GM19240 (cell line): ENCODE measurements around the gene TGFBR2.
"Not testable (repeated sequence)": the region's sequence is repeated elsewhere in the genome, so short reads cannot be mapped to it uniquely, and the experiment has no call there.

ENCODE experiments used
- DNase-seq: peaks from one replicate; pipeline ENCODE4 v3.0.0; 2011; ENCODE audit warnings: low spot score; ENCODE audit not compliant: insufficient read length

The TGFBR2 gene

GRCh38 chr3:30619318-30619717 is 12.9 kb downstream of the TGFBR2 start:
- DNase-seq, result no peak

GRCh38 chr3:30620402-30621360 is 14.3 kb downstream of the TGFBR2 start:
- no peak for DNase-seq

- no peak for DNase-seq
Observed at GRCh38 chr3:30621576-30621975, 15.2 kb downstream of the TGFBR2 start.

DNA sequence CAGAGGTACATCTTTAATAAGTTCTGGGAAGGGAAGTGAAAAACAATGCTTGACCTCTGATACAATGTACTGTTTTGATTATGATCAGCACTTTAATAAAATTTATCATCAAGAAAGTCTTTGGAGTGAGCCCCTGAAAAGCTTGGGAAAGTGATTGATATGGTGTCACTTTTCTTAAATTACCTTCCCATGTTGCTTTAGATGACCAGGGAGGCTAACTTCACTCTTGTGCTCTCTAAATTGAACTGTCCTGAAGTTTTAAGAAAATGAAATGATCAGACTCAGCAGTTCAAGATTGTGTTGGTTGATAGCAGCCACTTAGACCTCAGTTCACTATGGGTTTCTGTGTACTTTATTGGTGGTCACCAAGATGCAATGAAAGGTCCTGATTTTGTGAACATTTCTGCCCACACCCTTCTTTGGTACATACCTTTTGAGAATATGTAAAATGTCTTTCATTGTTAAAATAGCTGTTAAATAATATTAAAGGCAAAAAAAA is 15.7 kb downstream of the TGFBR2 start:
- DNase-seq, result no peak

- DNase-seq, result no peak
Observed at GRCh38 chr3:30622790-30623189, 16.4 kb downstream of the TGFBR2 start.

DNA sequence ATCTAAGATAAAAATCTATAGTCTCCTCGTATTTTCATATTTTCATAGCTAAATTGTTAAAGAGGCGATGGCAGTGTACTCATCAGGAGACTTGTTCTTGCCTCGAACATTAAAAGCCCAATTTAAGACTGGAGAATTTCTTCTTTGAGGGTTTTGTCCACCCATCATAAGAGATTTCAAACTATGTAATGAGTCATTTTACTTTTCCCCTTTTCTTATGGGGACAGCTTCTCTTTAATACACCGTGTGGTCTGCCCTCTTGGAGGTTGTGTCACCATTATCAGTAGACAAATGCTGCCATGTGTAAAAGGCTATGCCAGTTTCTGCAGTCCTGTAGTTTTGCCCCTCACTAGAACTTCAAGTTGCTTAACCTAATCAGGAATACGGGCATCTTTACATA is 16.9 kb downstream of the TGFBR2 start:
- DNase-seq, result no peak

DNA sequence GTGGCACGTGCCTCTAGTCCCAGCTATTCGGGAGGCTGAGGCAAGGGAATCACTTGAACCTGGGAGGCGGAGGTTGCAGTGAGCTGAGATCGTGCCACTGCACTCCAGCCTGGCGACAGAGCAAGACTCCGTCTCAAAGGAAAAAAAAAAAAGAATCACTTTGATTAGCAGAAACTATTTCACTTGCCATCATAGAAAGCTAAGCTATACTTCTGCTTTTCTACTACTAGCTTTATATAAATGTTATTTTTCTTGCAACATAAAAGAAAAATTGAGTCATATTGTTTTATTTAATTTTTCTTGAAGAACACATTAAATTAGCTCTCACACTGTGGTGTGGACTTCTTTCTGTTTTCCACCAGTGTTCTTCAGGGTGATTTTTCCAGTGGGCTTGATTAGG is 18.1 kb downstream of the TGFBR2 start:
- not testable (repeated sequence) for DNase-seq

- no peak for DNase-seq
Observed at GRCh38 chr3:30625541-30626438, 19.4 kb downstream of the TGFBR2 start.

DNA sequence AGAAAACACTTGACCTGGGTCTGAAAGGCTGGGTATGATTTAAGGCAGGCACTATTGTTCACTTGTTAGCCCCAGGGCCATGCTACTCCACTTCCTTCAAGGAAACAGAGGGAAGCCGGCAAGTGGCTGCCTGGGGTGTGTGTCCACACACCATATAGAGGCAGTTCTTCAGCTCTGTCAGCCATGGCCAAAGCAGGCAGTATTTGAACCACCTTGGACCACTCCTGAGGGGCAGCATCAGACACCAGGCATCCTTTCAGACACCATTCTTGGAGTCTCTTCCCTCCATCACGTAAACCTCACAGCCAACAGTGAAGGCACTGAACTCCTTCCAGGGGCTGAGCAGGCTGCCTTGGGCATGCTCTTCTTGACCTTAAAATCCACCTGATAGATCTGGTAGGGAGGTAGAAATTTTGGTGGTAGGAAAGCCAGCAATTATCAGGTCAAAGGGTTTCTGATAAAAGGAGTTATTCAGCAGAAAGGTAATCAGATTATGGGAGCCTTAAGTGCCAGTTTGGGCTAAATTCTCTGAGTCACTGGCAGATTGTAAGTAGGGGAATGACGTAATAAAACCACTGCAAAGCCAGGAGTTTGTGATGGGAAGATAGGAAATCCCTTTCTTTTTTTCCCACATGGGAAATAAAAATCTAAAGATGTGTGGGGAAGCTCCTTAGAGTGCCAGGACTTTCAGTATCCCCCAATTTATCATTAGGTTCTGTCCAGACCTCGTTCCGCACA is 20.2 kb downstream of the TGFBR2 start:
- no peak for DNase-seq

GRCh38 chr3:30628205-30628900 is 22.0 kb downstream of the TGFBR2 start:
- no peak for DNase-seq

DNA sequence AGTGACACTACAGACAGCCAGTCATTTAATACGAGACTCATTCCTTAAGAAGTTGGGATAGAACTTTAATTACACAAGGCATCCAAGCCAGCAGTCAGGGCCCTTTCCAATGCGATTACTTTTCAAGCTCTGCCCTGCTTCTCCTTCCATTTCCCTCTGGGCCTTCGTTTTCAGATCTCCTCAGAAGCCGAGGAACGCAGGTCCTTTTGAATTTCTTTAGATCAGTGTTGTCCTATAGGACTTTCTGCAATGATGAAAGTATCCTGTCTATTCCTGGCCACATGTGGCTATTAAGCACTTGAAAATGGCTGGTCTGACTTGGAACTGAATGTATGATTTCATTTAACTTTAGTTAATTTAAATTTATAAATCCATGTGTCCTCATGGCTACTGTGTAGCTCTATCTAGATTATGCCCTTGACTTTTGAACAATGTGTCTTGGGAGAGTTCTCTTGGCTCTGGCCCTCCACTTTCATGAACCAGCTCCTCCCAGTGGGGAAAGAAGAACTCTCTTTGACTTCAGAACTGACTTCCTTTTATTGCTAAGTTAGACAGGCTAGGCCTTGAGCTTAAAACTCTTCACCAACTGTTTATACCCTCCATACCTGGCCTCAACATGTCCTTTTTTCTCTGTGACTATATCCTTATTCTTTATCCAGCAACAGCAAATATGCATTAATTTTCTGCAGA is 22.6 kb downstream of the TGFBR2 start:
- no peak for DNase-seq

DNA sequence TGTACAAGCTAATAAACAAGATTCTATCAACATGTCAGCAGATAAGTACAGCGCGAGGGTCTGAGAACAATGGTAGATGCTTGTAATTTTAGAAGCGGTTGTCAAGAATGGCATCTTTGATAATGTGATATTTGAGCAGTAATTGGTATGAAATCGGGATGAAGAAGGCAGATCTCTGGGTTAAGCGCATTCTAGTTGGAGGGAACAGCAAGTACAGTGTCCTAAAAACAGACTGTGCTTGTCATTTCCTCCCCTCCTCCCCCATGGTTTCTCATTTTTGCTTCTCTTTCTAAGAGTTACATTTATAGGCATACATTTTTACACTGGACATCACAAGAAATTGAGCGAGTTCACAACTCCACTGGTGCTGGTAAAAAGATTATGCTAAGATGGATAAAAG is 23.3 kb downstream of the TGFBR2 start:
- no peak for DNase-seq

GRCh38 chr3:30630238-30631030 is 24.0 kb downstream of the TGFBR2 start:
- no peak for DNase-seq

- no peak for DNase-seq
Observed at GRCh38 chr3:30631243-30631904, 25.0 kb downstream of the TGFBR2 start.

- no peak for DNase-seq
Observed at GRCh38 chr3:30632065-30632464, 25.7 kb downstream of the TGFBR2 start.

DNA sequence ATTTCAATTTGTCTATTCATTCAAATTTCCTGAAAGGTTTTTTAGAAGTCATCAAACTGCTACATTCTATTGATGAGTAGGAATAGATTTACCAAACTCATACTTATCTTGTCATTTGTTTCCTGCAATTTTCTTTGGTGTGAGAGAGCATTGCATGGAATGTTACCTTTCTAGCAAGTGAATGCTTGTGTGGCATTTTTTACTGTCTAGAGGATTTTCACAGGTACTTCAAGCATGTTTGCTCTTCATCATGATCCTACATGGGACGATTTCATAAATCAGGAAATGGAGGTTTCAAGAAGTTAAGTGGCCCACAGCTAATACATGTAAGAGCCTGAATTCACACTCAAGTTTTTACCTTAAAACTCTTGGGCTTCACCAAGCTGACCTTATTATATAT is 26.1 kb downstream of the TGFBR2 start:
- DNase-seq, result no peak

DNA sequence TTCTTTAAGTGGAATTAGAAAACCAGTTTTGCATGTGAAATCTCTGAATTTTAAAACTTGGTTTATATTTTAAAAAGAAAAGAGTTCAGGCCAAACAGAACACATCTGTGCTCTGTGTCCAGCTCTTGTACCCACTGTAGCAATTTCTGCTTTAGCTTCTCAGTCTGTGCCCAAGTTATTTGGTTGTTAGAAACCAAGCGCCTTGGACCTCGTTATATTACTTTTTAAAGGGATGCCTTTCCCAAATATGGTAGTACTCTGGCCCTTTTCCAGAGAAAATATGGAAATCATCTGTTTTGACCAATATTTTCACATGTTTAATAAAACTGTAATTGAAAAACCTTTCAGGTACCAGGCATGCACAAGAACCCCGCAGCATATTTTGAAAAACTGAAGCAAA is 27.3 kb downstream of the TGFBR2 start:
- no peak for DNase-seq
